GM21423 (cell line): Measurements from ENCODE around the gene R3HDM2.

Experiments
- ATAC-seq: cut with Tn5 transposase; IDR thresholded peaks from one replicate; pipeline ENCODE4 v1.9.1; 2021; ENCODE audit warnings: mild to moderate bottlenecking, moderate library complexity; ENCODE audit not compliant: unreplicated experiment

R3HDM2 gene

DNA sequence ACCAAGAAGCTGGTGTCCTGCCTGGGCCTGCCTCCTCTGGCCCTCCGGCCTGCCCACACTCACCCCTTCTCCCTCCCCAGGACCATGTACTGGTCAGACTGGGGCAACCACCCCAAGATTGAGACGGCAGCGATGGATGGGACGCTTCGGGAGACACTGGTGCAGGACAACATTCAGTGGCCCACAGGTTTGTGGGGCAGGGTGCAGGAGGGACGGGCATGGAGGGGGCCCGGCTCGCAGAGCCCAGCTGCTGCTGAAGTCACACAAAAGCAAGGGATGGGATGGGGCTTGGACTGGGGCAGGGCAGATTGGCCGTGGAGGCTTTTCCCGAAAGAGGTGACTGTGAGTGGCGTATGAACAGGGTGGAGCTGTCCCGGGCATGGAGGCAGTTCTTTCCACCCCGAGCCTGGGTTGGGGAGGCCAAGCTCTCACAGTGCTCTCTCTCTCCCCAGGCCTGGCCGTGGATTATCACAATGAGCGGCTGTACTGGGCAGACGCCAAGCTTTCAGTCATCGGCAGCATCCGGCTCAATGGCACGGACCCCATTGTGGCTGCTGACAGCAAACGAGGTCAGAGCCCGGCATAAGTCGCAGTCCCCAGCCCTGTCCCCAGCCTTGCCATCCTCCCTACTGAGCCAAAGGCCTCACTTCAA is 222.1 kb downstream of the R3HDM2 start:
- ATAC-seq = no peak

GRCh38 chr12:57207731-57208630 is 222.9 kb downstream of the R3HDM2 start:
- ATAC-seq = no peak

DNA sequence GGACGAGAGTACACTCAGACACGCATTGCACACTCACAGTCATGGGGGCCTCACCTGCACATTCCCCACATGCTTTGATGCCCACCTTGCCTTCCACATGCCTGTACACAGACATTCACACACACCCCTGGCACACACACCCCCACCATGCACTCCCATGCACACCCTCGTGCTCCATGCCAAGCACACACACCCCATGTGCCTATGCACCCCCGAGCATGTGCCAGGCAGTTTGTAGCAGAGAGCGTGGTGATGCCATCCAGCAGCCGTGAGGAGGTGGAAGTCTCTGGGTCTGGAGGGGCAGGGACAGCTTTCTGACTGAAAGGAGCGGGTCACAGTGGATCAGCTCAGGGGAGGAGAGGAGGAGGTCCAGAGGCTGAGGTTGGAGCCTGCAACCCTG is 224.9 kb downstream of the R3HDM2 start:
- no peak for ATAC-seq

DNA sequence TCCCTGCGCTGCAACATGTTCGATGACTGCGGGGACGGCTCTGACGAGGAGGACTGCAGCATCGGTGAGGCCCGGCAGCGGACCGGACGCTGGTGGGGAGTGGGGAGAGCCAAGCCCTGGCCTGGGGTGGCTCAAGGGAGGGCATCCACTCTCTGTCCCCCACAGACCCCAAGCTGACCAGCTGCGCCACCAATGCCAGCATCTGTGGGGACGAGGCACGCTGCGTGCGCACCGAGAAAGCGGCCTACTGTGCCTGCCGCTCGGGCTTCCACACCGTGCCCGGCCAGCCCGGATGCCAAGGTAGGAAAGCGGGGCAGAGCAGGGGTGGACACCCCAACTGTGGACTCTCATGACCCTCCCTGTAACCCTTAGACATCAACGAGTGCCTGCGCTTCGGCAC is 225.7 kb downstream of the R3HDM2 start:
- no peak for ATAC-seq

DNA sequence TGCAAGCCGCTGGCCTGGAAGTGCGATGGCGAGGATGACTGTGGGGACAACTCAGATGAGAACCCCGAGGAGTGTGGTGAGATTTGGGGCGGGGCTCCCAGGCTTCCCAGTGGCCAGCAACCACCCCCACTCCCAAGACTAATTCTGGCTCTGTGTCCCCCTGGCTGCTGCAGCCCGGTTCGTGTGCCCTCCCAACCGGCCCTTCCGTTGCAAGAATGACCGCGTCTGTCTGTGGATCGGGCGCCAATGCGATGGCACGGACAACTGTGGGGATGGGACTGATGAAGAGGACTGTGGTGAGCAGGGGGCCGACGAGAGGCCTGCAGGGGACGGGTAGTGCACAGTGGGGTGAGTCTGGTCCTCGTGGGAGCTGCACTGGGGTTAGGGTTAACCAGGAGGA is 226.4 kb downstream of the R3HDM2 start:
- no peak for ATAC-seq

- no peak for ATAC-seq
Measured at GRCh38 chr12:57203791-57204190, 227.1 kb downstream of the R3HDM2 start.
